Keratinocyte (primary cell): ENCODE data around the gene ATE1. TPM values are rescaled to one million over a fixed set of nuclear protein-coding genes. Genes with fewer than 3 reads are reported as not detected.

Source experiments
- DNase-seq: peaks from one replicate; pipeline ENCODE4 v3.0.0-alpha.2; 2011; ENCODE audit warnings: low read depth, missing footprints, low spot score
- FAIRE-seq: peaks from 2 replicates; lab custom pipeline; 2011; peaks lifted over from hg19 to GRCh38; lab: Jason Lieb, UNC
- H2AFZ ChIP-seq: 2 replicates; pipeline ENCODE4 v1.6.0; 2012; ENCODE audit warnings: low read length, control low read depth, inconsistent platforms; ENCODE audit not compliant: control insufficient read depth
- H3K27ac ChIP-seq: 2 replicates; pipeline ENCODE4 v1.5.1; 2011; ENCODE audit warnings: low read length; ENCODE audit not compliant: control insufficient read depth, insufficient read depth
- H3K27me3 ChIP-seq: 3 replicates; pipeline ENCODE4 v1.6.0; 2011; ENCODE audit warnings: low read length; ENCODE audit not compliant: control insufficient read depth, insufficient read depth; ENCODE audit errors: extremely low read depth
- H3K36me3 ChIP-seq, 2 experiments: 2 replicates in 1 of 2; 3 replicates in 1 of 2; pipeline ENCODE4 v1.5.1; 2011; ENCODE audit warnings: low read length in 2 of 2, mild to moderate bottlenecking in 1 of 2; ENCODE audit not compliant: control insufficient read depth in 2 of 2, insufficient read depth in 2 of 2; ENCODE audit errors: extremely low read depth in 1 of 2
- H3K4me1 ChIP-seq: 3 replicates; pipeline ENCODE4 v1.5.1; 2011; ENCODE audit warnings: low read length; ENCODE audit not compliant: control insufficient read depth, insufficient read depth; ENCODE audit errors: extremely low read depth
- H3K4me2 ChIP-seq: 3 replicates; pipeline ENCODE4 v1.6.0; 2011; ENCODE audit warnings: low read depth, low read length; ENCODE audit not compliant: control insufficient read depth, insufficient read depth; ENCODE audit errors: extremely low read depth
- H3K4me3 ChIP-seq, 3 experiments: fragments of 200-600 bp in 1 of 3; sonication (generic) in 1 of 3; 2 replicates in 2 of 3; 3 replicates in 1 of 3; pipeline ENCODE4 v1.5.1; 2011 to 2016; ENCODE audit warnings: low read length in 3 of 3, mild to moderate bottlenecking in 3 of 3, control low read depth in 2 of 3, inconsistent platforms in 1 of 3, low read depth in 1 of 3, mixed read lengths in 1 of 3, mixed run types in 1 of 3, moderate library complexity in 1 of 3; ENCODE audit not compliant: control insufficient read depth in 2 of 3, insufficient read depth in 2 of 3; ENCODE audit errors: extremely low read depth in 1 of 3
- H3K79me2 ChIP-seq: 2 replicates; pipeline ENCODE4 v1.6.0; 2012; ENCODE audit warnings: low read length; ENCODE audit not compliant: control insufficient read depth, insufficient read depth
- H3K9ac ChIP-seq: 3 replicates; pipeline ENCODE4 v1.6.0; 2011; ENCODE audit warnings: low read length; ENCODE audit not compliant: control insufficient read depth, insufficient read depth; ENCODE audit errors: extremely low read depth
- H3K9me1 ChIP-seq: 3 replicates; pipeline ENCODE4 v1.6.0; 2011; ENCODE audit warnings: low read length; ENCODE audit not compliant: control insufficient read depth, insufficient read depth; ENCODE audit errors: extremely low read depth
- H3K9me3 ChIP-seq: 2 replicates; pipeline ENCODE4 v1.5.1; 2012; ENCODE audit warnings: low read depth, low read length; ENCODE audit not compliant: control insufficient read depth
- H4K20me1 ChIP-seq: 3 replicates; pipeline ENCODE4 v1.6.0; 2011; ENCODE audit warnings: low read length; ENCODE audit not compliant: control insufficient read depth, insufficient read depth; ENCODE audit errors: extremely low read depth
- CTCF ChIP-seq, 3 experiments: IDR thresholded peaks in 1 of 3; conservative IDR thresholded peaks in 1 of 3; optimal IDR thresholded peaks in 1 of 3; 2 replicates in 2 of 3; 3 replicates in 1 of 3; pipeline versions ENCODE3 to v1.5.1; 2011; ENCODE audit warnings: low read length in 3 of 3, mild to moderate bottlenecking in 3 of 3, moderate library complexity in 2 of 3, control low read depth in 1 of 3, inconsistent platforms in 1 of 3; ENCODE audit not compliant: insufficient read depth in 2 of 3; ENCODE audit errors: extremely low read depth in 1 of 3
- EZH2 ChIP-seq: IDR thresholded peaks from one replicate; pipeline ENCODE4 v1.6.1; 2012; ENCODE audit warnings: inconsistent platforms, mild to moderate bottlenecking, low read length, moderate library complexity
- dilution Hi-C: fragments of 300-500 bp; cut with MboI; formaldehyde crosslinking; loops from one replicate; pipeline ENCODE4 v1.7.0; 2020; ENCODE audit warnings: low sequenced_read_pairs; ENCODE audit not compliant: extremely low pct_ligation_motif_present
- polyA plus RNA-seq, 5 experiments: library from polyadenylated mRNA; depleted of rRNA in 3 of 5; stranded (reverse) in 3 of 5; stranded (forward) in 1 of 5; unstranded in 1 of 5; fragments of >200 nt; gene quantifications; 1 replicate in 1 of 5; 2 replicates in 3 of 5; 3 replicates in 1 of 5; pipeline versions ENCODE4 v1.2.1 to v1.2.3, GENCODE V29; 2011 to 2012; ENCODE audit warnings: missing spikeins in 2 of 5, low read depth in 1 of 5, low replicate concordance in 1 of 5

ATE1 gene
- polyA plus RNA-seq, 1 donor (not counting 4 experiments of a cell fraction or from before 2014, with no cell fraction given): 14.9 TPM

- Histone ChIP-seq H3K4me1 (no peaks in the 10 kb centered on the region), H3K36me3 (no peaks in the 10 kb centered on the region), H3K9me1 (no peaks in the 10 kb centered on the region), H3K27ac (no peak overlapping the region), H3K9ac (no peak overlapping the region), H4K20me1 (no peaks in the 10 kb centered on the region), H3K79me2 (no peaks in the 10 kb centered on the region), H3K9me3 (no peaks in the 10 kb centered on the region), H2AFZ (no peak overlapping the region), H3K27me3 (no peaks in the 10 kb centered on the region), H3K4me3 (no peak overlapping the region), H3K4me2 (no peak overlapping the region)
- TF ChIP-seq EZH2: no peak
- no peak for TF ChIP-seq CTCF (optimal IDR thresholded peaks at IDR 0.05 in 1 of 3, IDR thresholded peaks at IDR 0.05 in 1 of 3, conservative IDR thresholded peaks at IDR 0.05 in 1 of 3; ENCODE audit: extremely low read depth in 1 of 3, insufficient read depth in 2 of 3, low read length in 3 of 3)
- dilution Hi-C loops: no loop called here
- no peak for FAIRE-seq
- DNase-seq: no peak
These were observed 36.7 kb downstream of the ATE1 start for GRCh38 chr10:121891103-121891502.

- H2AFZ ChIP-seq: no peak overlapping the region
- no peaks in the 10 kb centered on the region for H3K79me2 ChIP-seq
- H3K36me3 ChIP-seq: no peaks in the 10 kb centered on the region
- no peak for DNase-seq
- no peak overlapping the region for H3K9ac ChIP-seq
- no peak for FAIRE-seq
- no peaks in the 10 kb centered on the region for H4K20me1 ChIP-seq
- no peaks in the 10 kb centered on the region for H3K27me3 ChIP-seq
- TF ChIP-seq EZH2: no peak
- no peak for TF ChIP-seq CTCF (optimal IDR thresholded peaks at IDR 0.05 in 1 of 3, IDR thresholded peaks at IDR 0.05 in 1 of 3, conservative IDR thresholded peaks at IDR 0.05 in 1 of 3; ENCODE audit: extremely low read depth in 1 of 3, insufficient read depth in 2 of 3, low read length in 3 of 3)
- no peaks in the 10 kb centered on the region for H3K4me1 ChIP-seq
- no peak overlapping the region for H3K27ac ChIP-seq
- no peaks in the 10 kb centered on the region for H3K9me1 ChIP-seq
- H3K9me3 ChIP-seq: no peaks in the 10 kb centered on the region
- dilution Hi-C loops: no loop called here
- H3K4me2 ChIP-seq: no peak overlapping the region
- no peak overlapping the region for H3K4me3 ChIP-seq
These were observed 38.6 kb downstream of the ATE1 start for GRCh38 chr10:121889212-121889611.
